Parathyroid adenoma (tissue), 2 donors: ENCODE measurements around the gene NFKB2.

Experiments
- H2AFZ ChIP-seq: fragments of 300-600 bp; sonication (generic); one replicate; pipeline ENCODE4 v1.7.0; 2017; ENCODE audit warnings: antibody characterized with exemption, mild to moderate bottlenecking
- H3K27ac ChIP-seq: fragments of 300-600 bp; sonication (generic); one replicate; pipeline ENCODE4 v1.7.0; 2017
- H3K27me3 ChIP-seq: fragments of 300-600 bp; sonication (generic); one replicate; pipeline ENCODE4 v1.7.0; 2017; ENCODE audit warnings: low read length; ENCODE audit not compliant: control insufficient read depth, insufficient read depth
- H3K36me3 ChIP-seq: fragments of 300-600 bp; sonication (generic); one replicate; pipeline ENCODE4 v1.7.0; 2017; ENCODE audit warnings: low read length; ENCODE audit not compliant: control insufficient read depth, insufficient read depth
- H3K4me1 ChIP-seq: fragments of 300-600 bp; sonication (generic); one replicate; pipeline ENCODE4 v1.7.0; 2017; ENCODE audit warnings: control low read depth
- H3K4me2 ChIP-seq: fragments of 300-600 bp; sonication (generic); one replicate; pipeline ENCODE4 v1.7.0; 2017; ENCODE audit warnings: low read length
- H3K4me3 ChIP-seq: fragments of 300-600 bp; sonication (generic); one replicate; pipeline ENCODE4 v1.7.0; 2017; ENCODE audit warnings: low read depth, low read length
- H3K79me2 ChIP-seq: fragments of 300-600 bp; sonication (generic); one replicate; pipeline ENCODE4 v1.7.0; 2017; ENCODE audit warnings: control low read depth
- H3K9ac ChIP-seq: fragments of 300-600 bp; sonication (generic); one replicate; pipeline ENCODE4 v1.7.0; 2017; ENCODE audit warnings: mild to moderate bottlenecking
- H3K9me3 ChIP-seq: fragments of 300-600 bp; sonication (generic); one replicate; pipeline ENCODE4 v1.7.0; 2017; ENCODE audit warnings: low read length; ENCODE audit not compliant: control insufficient read depth
- CTCF ChIP-seq: fragments of 300-600 bp; sonication (generic); IDR thresholded peaks from one replicate; pipeline ENCODE4 v1.7.0; 2017; ENCODE audit warnings: antibody characterized with exemption, mild to moderate bottlenecking
- donor health status: primary hyperparathyroidism.

NFKB2 gene

GRCh38 chr10:102358712-102359382, 36.7 kb upstream of the NFKB2 start:
- Histone ChIP-seq H3K4me3 (no peak overlapping the region), H3K9ac (no peak overlapping the region), H3K79me2 (peaks cover 9% of the 10 kb centered on the region), H3K36me3 (no peaks in the 10 kb centered on the region), H3K27ac (no peak overlapping the region), H3K27me3 (no peaks in the 10 kb centered on the region), H2AFZ (no peak overlapping the region), H3K9me3 (no peaks in the 10 kb centered on the region), H3K4me1 (no peaks in the 10 kb centered on the region), H3K4me2 (no peak overlapping the region)
- TF ChIP-seq CTCF = no peak

- H3K27me3 ChIP-seq = no peaks in the 10 kb centered on the region
- no peak overlapping the region for H3K4me2 ChIP-seq
- no peak overlapping the region for H2AFZ ChIP-seq
- H3K79me2 ChIP-seq = no peaks in the 10 kb centered on the region
- no peak overlapping the region for H3K27ac ChIP-seq
- TF ChIP-seq CTCF = no peak
- H3K9ac ChIP-seq = no peak overlapping the region
- H3K36me3 ChIP-seq = no peaks in the 10 kb centered on the region
- H3K9me3 ChIP-seq = no peaks in the 10 kb centered on the region
- peaks cover 3% of the 10 kb centered on the region for H3K4me1 ChIP-seq
- no peak overlapping the region for H3K4me3 ChIP-seq
These were observed 28.1 kb upstream of the NFKB2 start for GRCh38 chr10:102367441-102367840.

GRCh38 chr10:102368077-102368476, 27.4 kb upstream of the NFKB2 start:
- TF ChIP-seq CTCF = no peak
- H3K4me1 ChIP-seq = peaks cover 3% of the 10 kb centered on the region
- no peaks in the 10 kb centered on the region for H3K9me3 ChIP-seq
- H3K79me2 ChIP-seq = no peaks in the 10 kb centered on the region
- H3K9ac ChIP-seq = no peak overlapping the region
- H3K4me3 ChIP-seq = no peak overlapping the region
- H3K36me3 ChIP-seq = no peaks in the 10 kb centered on the region
- peak overlapping the region; percentile 50 for H3K27ac ChIP-seq
- H3K4me2 ChIP-seq = no peak overlapping the region
- H3K27me3 ChIP-seq = no peaks in the 10 kb centered on the region
- H2AFZ ChIP-seq = no peak overlapping the region

- Histone ChIP-seq H3K4me3 (no peak overlapping the region), H3K9ac (no peak overlapping the region), H3K4me1 (peaks cover 3% of the 10 kb centered on the region), H2AFZ (no peak overlapping the region), H3K4me2 (no peak overlapping the region), H3K79me2 (no peaks in the 10 kb centered on the region), H3K36me3 (no peaks in the 10 kb centered on the region), H3K27me3 (no peaks in the 10 kb centered on the region), H3K9me3 (no peaks in the 10 kb centered on the region), H3K27ac (no peak overlapping the region)
- no peak for TF ChIP-seq CTCF
These were observed 24.2 kb upstream of the NFKB2 start for GRCh38 chr10:102371295-102371694.

GRCh38 chr10:102375250-102375649, 20.3 kb upstream of the NFKB2 start:
- Histone ChIP-seq H3K9me3 (no peaks in the 10 kb centered on the region), H3K36me3 (no peaks in the 10 kb centered on the region)
- TF ChIP-seq CTCF = peak; percentile 8

More at GRCh38 chr10:102375250-102375649, 20.3 kb upstream of the NFKB2 start:
- no peak overlapping the region for H3K27ac ChIP-seq
- no peak overlapping the region for H3K9ac ChIP-seq
- H3K4me2 ChIP-seq = no peak overlapping the region
- no peaks in the 10 kb centered on the region for H3K4me1 ChIP-seq
- no peaks in the 10 kb centered on the region for H3K79me2 ChIP-seq
- no peaks in the 10 kb centered on the region for H3K27me3 ChIP-seq
- no peak overlapping the region for H2AFZ ChIP-seq
- H3K4me3 ChIP-seq = no peak overlapping the region
